ENCODE results near the gene BAK1.

GRCh38 chr6:33547499-33547898 lies 32.6 kb downstream of the BAK1 start:
- TF ChIP-seq EZH2phosphoT487 (IDR thresholded peaks at IDR 0.05; ENCODE audit: insufficient read depth, low read depth), result no peak
- TF ChIP-seq EZH2 (IDR thresholded peaks at IDR 0.05; ENCODE audit: insufficient read depth, poor library complexity, severe bottlenecking), result no peak

Data from GM23248 (cell line).